Activated B cell treated with CpG ODN at 0.5 μM for 24 hours (primary cell): ENCODE measurements around the gene ENTPD2. TPM values are rescaled to one million over a fixed set of nuclear protein-coding genes. Genes with fewer than 3 reads are reported as not detected.
"Not testable (repeated sequence)": the region's sequence is repeated elsewhere in the genome, so short reads cannot be mapped to it uniquely, and the experiment has no call there.

Experiments
- ATAC-seq: fragments of 200-7000 bp; cut with Tn5 transposase; one replicate; pipeline ENCODE4 v1.10.0; 2021; ENCODE audit warnings: low read depth, mild to moderate bottlenecking, moderate library complexity
- CTCF ChIA-PET: fragments of 350-600 bp; sonication (Branson Sonifier 250); formaldehyde crosslinking; loops from one replicate; lab custom pipeline; 2021; ENCODE audit warnings: antibody characterized with exemption; lab: Charles Lee
- POLR2A ChIA-PET: fragments of 350-600 bp; sonication (Branson Sonifier 250); formaldehyde crosslinking; loops from one replicate; lab custom pipeline; 2021; ENCODE audit warnings: antibody characterized with exemption; lab: Charles Lee
- DNase-seq: peaks from one replicate; pipeline ENCODE4 v3.0.0; 2022
- H3K27ac Mint-ChIP-seq: one replicate; pipeline ENCODE4 v1.8.0; 2020; ENCODE audit warnings: mixed read lengths
- H3K27me3 Mint-ChIP-seq: one replicate; pipeline ENCODE4 v1.8.0; 2021; ENCODE audit warnings: mixed read lengths
- H3K36me3 Mint-ChIP-seq: one replicate; pipeline ENCODE4 v1.8.0; 2021; ENCODE audit warnings: low read depth, mixed read lengths
- H3K4me1 Mint-ChIP-seq: one replicate; pipeline ENCODE4 v1.8.0; 2021; ENCODE audit warnings: mixed read lengths
- H3K4me3 Mint-ChIP-seq: one replicate; pipeline ENCODE4 v1.8.0; 2020; ENCODE audit warnings: mild to moderate bottlenecking, mixed read lengths
- H3K9me3 Mint-ChIP-seq: one replicate; pipeline ENCODE4 v1.8.0; 2020; ENCODE audit warnings: mixed read lengths
- intact Hi-C: fragments of 100-400 bp; cut with micrococcal nuclease; formaldehyde crosslinking; loops from one replicate; pipeline ENCODE4 v1.15.1; 2024
- total RNA-seq: library from RNA; stranded (reverse); gene quantifications from 2 replicates; pipeline ENCODE4 v1.2.3, GENCODE V29; 2022
- TF ChIP-seq, protein P1 (sequence below): fragments of 200-600 bp; IDR thresholded peaks from one replicate; pipeline ENCODE4 v1.8.0; 2022; ENCODE audit warnings: antibody characterized with exemption, mild to moderate bottlenecking

ENTPD2 gene
- total RNA-seq, 1 donor from 2014 or later, result not detected

DNA sequence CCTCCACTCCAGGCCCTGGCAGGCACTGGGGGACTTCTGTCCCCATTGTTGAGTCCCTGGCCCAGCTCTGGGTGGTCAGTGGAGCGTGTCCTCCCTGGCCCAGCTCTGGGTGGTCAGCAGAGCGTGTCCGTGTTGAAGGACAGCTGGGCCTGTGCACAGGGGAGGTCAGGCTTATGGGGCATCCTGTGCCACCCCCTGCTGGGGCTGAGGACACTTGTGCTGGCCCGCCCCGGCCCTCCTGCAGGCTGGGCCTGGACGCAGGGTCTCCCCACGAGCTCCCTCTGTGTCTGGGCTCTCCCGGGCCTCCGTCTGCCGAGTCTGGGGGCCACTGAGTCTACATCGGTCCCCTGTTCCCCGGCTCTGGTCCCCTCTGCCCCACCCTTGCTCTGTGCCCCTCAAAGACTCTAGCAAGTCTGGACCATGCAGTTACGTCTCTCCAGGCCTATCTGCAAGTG lies 46.0 kb downstream of the ENTPD2 start:
- POLR2A ChIA-PET, result no interaction called here

DNA sequence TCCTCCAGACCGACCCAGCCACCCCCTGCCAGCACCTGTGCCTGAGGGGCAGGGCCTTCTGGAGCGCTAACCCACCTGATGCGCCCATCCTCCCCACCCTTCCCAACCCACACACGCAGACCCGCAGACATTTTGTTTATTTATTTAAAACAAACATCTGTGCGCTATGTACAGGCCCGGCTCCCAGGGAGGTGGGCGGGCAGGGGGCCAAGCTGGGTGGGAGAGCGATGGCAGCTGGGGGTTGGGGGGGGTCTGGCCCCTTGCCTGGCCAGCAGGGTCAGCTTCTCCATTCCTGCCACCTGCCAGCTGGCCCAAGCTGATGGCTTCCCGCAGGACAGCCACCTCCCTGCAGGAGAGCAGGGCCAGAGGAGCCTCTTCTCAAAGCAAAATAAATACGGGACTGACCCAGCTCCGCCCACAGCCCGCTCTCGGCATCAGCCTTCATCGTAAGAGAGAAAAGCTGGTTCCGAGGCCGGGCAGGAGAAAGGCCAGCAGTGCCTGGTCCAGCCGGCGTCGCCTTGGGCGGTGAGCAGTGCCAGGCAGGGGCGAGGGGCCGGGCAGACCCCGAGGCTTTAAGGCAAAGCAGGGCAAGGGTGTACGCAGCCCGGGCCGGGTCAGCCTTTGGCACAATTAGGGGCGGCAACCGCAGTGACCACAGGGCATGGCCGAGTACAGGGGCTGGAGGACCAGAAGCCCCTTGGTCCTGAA lies 46.6 kb downstream of the ENTPD2 start:
- H3K36me3 Mint-ChIP-seq, result peaks cover 2% of the 10 kb centered on the region
- no peak overlapping the region for H3K27ac Mint-ChIP-seq
- no peak for DNase-seq
- POLR2A ChIA-PET, result no interaction called here
- H3K4me3 Mint-ChIP-seq, result no peak overlapping the region
- ATAC-seq, result no peak
- intact Hi-C loops, result no loop called here
- CTCF ChIA-PET, result no interaction called here
- no peaks in the 10 kb centered on the region for H3K9me3 Mint-ChIP-seq
- H3K27me3 Mint-ChIP-seq, result no peaks in the 10 kb centered on the region
- TF ChIP-seq, protein P1, sequence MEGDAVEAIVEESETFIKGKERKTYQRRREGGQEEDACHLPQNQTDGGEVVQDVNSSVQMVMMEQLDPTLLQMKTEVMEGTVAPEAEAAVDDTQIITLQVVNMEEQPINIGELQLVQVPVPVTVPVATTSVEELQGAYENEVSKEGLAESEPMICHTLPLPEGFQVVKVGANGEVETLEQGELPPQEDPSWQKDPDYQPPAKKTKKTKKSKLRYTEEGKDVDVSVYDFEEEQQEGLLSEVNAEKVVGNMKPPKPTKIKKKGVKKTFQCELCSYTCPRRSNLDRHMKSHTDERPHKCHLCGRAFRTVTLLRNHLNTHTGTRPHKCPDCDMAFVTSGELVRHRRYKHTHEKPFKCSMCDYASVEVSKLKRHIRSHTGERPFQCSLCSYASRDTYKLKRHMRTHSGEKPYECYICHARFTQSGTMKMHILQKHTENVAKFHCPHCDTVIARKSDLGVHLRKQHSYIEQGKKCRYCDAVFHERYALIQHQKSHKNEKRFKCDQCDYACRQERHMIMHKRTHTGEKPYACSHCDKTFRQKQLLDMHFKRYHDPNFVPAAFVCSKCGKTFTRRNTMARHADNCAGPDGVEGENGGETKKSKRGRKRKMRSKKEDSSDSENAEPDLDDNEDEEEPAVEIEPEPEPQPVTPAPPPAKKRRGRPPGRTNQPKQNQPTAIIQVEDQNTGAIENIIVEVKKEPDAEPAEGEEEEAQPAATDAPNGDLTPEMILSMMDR, result no peak
- H3K4me1 Mint-ChIP-seq, result no peaks in the 10 kb centered on the region

More for the DNA sequence above, 46.0 kb downstream of the ENTPD2 start:
- no peak overlapping the region for H3K4me3 Mint-ChIP-seq
- ATAC-seq (no peak), DNase-seq (no peak)
- TF ChIP-seq, protein P1, result no peak
- peaks cover 4% of the 10 kb centered on the region for H3K36me3 Mint-ChIP-seq
- H3K27ac Mint-ChIP-seq, result no peak overlapping the region
- H3K27me3 Mint-ChIP-seq, result no peaks in the 10 kb centered on the region
- H3K4me1 Mint-ChIP-seq, result no peaks in the 10 kb centered on the region
- H3K9me3 Mint-ChIP-seq, result no peaks in the 10 kb centered on the region
- intact Hi-C loops, result no loop called here
- CTCF ChIA-PET, result no interaction called here

DNA sequence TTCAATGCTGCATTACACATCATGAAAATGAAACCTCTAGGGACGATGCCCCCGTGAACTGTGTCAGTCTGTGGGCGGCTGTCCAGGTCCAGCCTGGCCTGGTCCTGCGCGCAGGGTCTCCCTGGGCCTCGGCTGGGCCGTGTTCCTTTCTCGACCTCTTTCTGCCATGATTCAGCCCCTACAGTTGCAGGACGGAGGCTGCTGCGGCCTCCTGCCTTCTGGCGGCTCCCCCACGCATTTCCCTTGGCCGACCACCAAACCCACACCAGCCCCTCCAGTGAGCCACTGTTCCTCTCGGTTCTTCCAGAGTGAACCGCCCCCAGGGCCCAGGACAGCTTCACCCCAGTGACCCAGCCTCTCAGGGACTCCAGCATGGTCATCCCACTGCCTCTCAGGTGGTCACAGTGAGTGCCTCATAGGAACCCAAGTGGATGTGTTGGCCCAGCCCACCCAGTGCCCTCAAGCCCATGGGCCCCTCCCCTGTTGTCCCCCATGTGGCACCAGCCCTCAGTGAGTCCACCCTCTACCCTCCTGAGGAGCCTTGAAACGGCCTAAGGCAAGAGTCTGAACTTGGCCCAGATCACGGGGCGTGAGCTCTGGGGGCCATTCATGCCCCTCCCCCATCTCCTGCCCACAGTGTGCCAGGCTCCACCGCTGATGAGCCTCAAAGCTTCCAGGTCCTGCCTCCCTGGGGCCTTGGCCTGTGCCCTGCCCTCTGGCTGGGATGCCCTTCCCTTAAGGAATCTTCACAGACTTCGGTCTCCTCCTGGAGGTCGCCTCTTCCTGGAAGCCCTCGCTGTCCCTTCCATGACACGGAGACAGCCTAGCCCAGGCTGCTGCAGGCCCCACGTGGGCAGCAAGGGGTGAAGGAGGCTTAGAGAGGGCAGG lies 47.5 kb downstream of the ENTPD2 start:
- ChIA-PET POLR2A (no interaction called here), CTCF (no interaction called here)
- Mint-ChIP-seq H3K36me3 (no peaks in the 10 kb centered on the region), H3K4me1 (peaks cover 1% of the 10 kb centered on the region), H3K9me3 (no peaks in the 10 kb centered on the region), H3K27me3 (no peaks in the 10 kb centered on the region), H3K4me3 (no peak overlapping the region), H3K27ac (no peak overlapping the region)
- no peak for ATAC-seq
- no peak for DNase-seq
- intact Hi-C loops, result no loop called here
- TF ChIP-seq, protein P1, result no peak

DNA sequence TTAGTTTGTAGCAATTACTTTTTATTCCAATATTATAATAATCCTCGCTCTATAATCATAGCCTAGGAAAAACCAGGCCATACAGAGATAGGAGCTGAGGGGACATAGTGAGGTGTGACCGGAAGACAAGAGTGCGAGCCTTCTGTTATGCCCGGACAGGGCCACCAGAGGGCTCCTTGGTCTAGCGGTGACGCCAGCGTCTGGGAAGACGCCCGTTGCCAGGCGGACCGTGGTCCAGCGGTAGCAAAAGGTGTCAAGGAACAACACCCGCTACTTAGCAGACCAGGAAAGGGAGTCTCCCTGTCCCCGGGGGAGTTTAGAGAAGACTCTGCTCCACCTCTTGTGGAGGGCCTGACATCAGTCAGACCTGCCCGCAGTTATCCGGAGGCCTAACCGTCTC lies 49.6 kb downstream of the ENTPD2 start:
- H3K4me1 Mint-ChIP-seq, result peaks cover 22% of the 10 kb centered on the region
- H3K27me3 Mint-ChIP-seq, H3K4me3 Mint-ChIP-seq, H3K9me3 Mint-ChIP-seq, H3K27ac Mint-ChIP-seq, DNase-seq, H3K36me3 Mint-ChIP-seq, ATAC-seq: not testable (repeated sequence)
- CTCF ChIA-PET, result interaction anchor here (0.7 to 1.0 kb wide), 2 partner anchors 31 to 87 kb away, joined by 3 to 7 read pairs; no protein-coding TSS in a partner anchor
- intact Hi-C loops, result loop anchor here (1.0 kb wide), 1 partner anchor 31 kb away; no protein-coding TSS in a partner anchor
- POLR2A ChIA-PET, result interaction anchor here (0.6 kb wide), 1 partner anchor 30 kb away, joined by 3 read pairs; no protein-coding TSS in a partner anchor

DNA sequence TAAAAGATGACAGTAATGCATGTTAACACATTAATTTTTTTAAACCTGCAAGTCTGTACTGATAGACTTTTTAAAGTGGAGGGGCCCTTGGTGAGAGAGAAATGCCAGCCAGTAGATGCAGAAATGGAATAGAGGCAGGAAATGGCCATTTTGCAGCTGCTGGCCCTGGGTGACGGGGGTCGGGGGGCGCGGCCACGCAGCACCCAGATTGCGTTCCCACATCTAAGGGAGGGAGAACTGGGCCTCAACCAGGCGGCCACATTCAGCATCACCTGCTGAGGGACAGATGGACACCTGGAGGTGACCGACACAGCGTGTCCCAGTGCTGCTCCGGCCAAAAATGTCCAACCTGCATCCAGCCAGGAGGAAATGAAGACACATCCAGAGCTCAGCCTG lies 51.2 kb downstream of the ENTPD2 start:
- ATAC-seq (no peak), DNase-seq (no peak)
- Mint-ChIP-seq H3K36me3 (no peaks in the 10 kb centered on the region), H3K27me3 (no peaks in the 10 kb centered on the region), H3K9me3 (no peaks in the 10 kb centered on the region), H3K4me1 (peaks cover 37% of the 10 kb centered on the region), H3K4me3 (no peak overlapping the region), H3K27ac (no peak overlapping the region)
- TF ChIP-seq, protein P1, result no peak
- intact Hi-C loops, result no loop called here
- CTCF ChIA-PET, result interaction anchor here (1.4 to 1.5 kb wide), 2 partner anchors 33 to 36 kb away, joined by 3 to 8 read pairs; no protein-coding TSS in a partner anchor
- POLR2A ChIA-PET, result interaction anchor here (3.3 kb wide), 1 partner anchor 11 kb away, joined by 38 read pairs; the partner anchor contains the start of gene PAXX
